HepG2 (cell line): ENCODE measurements around the gene ZBP1. TPM values are rescaled to one million over a fixed set of nuclear protein-coding genes. Genes with fewer than 3 reads are reported as not detected.

Experiments used
- ARHGAP35 ChIP-seq: sonication (generic); formaldehyde crosslinking; IDR thresholded peaks from 2 replicates; pipeline ENCODE4 v1.9.0; 2022; ENCODE audit warnings: mild to moderate bottlenecking, inconsistent platforms, moderate library complexity, missing genetic modification reagents, borderline replicate concordance
- BORCS8-MEF2B ChIP-seq: sonication (generic); formaldehyde crosslinking; IDR thresholded peaks from 2 replicates; pipeline ENCODE4 v1.8.0; 2022; ENCODE audit warnings: mild to moderate bottlenecking, missing genetic modification reagents
- CBX2 ChIP-seq, 2 experiments: fragments of 200-600 bp in 1 of 2; sonication (generic); formaldehyde crosslinking in 1 of 2; IDR thresholded peaks; 2 replicates each; pipeline versions ENCODE4 v1.7.0 to v1.8.1; 2018 to 2022; ENCODE audit warnings: low read depth in 2 of 2, low read length in 1 of 2, mild to moderate bottlenecking in 1 of 2, missing genetic modification reagents in 1 of 2
- CC2D1A ChIP-seq: sonication (generic); formaldehyde crosslinking; IDR thresholded peaks from 2 replicates; pipeline ENCODE4 v1.8.1; 2023; ENCODE audit warnings: mild to moderate bottlenecking, missing genetic modification reagents
- CHD2 ChIP-seq: IDR thresholded peaks from 2 replicates; pipeline ENCODE4 v1.6.1; 2011; ENCODE audit warnings: low read depth, low read length, improper control_type of control experiment
- CHD4 ChIP-seq: fragments of 200-600 bp; sonication (generic); IDR thresholded peaks from 2 replicates; pipeline ENCODE4 v1.7.0; 2017; ENCODE audit warnings: mild to moderate bottlenecking, low read length, borderline replicate concordance
- HES4 ChIP-seq: sonication (generic); formaldehyde crosslinking; IDR thresholded peaks from 2 replicates; pipeline ENCODE4 v1.9.0; 2021; ENCODE audit warnings: mild to moderate bottlenecking, missing genetic modification reagents, borderline replicate concordance
- KIAA2018 ChIP-seq: sonication (generic); formaldehyde crosslinking; IDR thresholded peaks from 2 replicates; pipeline ENCODE4 v1.5.0; 2020; ENCODE audit warnings: mild to moderate bottlenecking, missing genetic modification reagents, borderline replicate concordance
- PLRG1 ChIP-seq: fragments of 450-650 bp; conservative IDR thresholded peaks from 2 replicates; pipeline ENCODE4 v1.6.1; 2016
- SP5 ChIP-seq: IDR thresholded peaks from 2 replicates; pipeline ENCODE4 v1.6.1; 2016; ENCODE audit warnings: low read depth, borderline replicate concordance
- TBP ChIP-seq: sonication (generic); formaldehyde crosslinking; IDR thresholded peaks from 2 replicates; pipeline ENCODE4 v1.5.0; 2020; ENCODE audit warnings: missing genetic modification reagents
- ZBTB49 ChIP-seq: sonication (generic); formaldehyde crosslinking; IDR thresholded peaks from 2 replicates; pipeline ENCODE4 v1.4.0; 2020; ENCODE audit warnings: missing genetic modification reagents, borderline replicate concordance
- ZFP1 ChIP-seq: IDR thresholded peaks from 2 replicates; pipeline ENCODE4 v1.6.1; 2016
- ZNF232 ChIP-seq: sonication (generic); formaldehyde crosslinking; IDR thresholded peaks from 2 replicates; pipeline ENCODE4 v1.4.0; 2020; ENCODE audit warnings: missing genetic modification reagents, borderline replicate concordance
- ZNF326 ChIP-seq: sonication (generic); formaldehyde crosslinking; IDR thresholded peaks from 2 replicates; pipeline ENCODE4 v1.4.0; 2020; ENCODE audit warnings: missing genetic modification reagents, borderline replicate concordance
- ZNF337 ChIP-seq: sonication (generic); formaldehyde crosslinking; IDR thresholded peaks from 2 replicates; pipeline ENCODE4 v1.5.1; 2020; ENCODE audit warnings: missing genetic modification reagents, low read depth, mild to moderate bottlenecking, borderline replicate concordance
- ZNF44 ChIP-seq: sonication (generic); formaldehyde crosslinking; IDR thresholded peaks from 2 replicates; pipeline ENCODE4 v1.5.1; 2020; ENCODE audit warnings: mild to moderate bottlenecking, missing genetic modification reagents
- polyA plus RNA-seq, 8 experiments: library from polyadenylated mRNA; depleted of rRNA in 3 of 8; stranded (reverse) in 7 of 8; unstranded in 1 of 8; fragments of >200 nt; fragmentation: Illumina TruSeq in 4 of 8; extraction: Trizol in 4 of 8; gene quantifications; 2 replicates each; pipeline versions ENCODE4 v1.2.1 to v1.2.3, GENCODE V29; 2011 to 2016; ENCODE audit warnings: low read depth in 4 of 8, missing spikeins in 1 of 8, mixed read lengths in 1 of 8; ENCODE audit not compliant: insufficient read depth in 1 of 8
- total RNA-seq, 5 experiments: library from RNA; depleted of rRNA; stranded (reverse); fragments of >200 nt; fragmentation: Illumina TruSeq; extraction: Trizol; gene quantifications; 2 replicates each; pipeline ENCODE4 v1.2.3, GENCODE V29; 2016; ENCODE audit warnings: low read depth in 1 of 5

The ZBP1 gene
- total and polyA plus RNA-seq, 2 of the 13 experiments (the other 11 are each of a cell fraction or from before 2014, with no cell fraction given), result not detected

- TF ChIP-seq ZNF326 (CRISPR knock-in tag) (no peak), ZNF337 (CRISPR knock-in tag) (no peak), TBP (no peak), SP5 (no peak), CBX2 (IDR thresholded peaks at IDR 0.05; ENCODE audit: low read depth, low read length) (no peak), CBX2 (CRISPR knock-in tag; IDR thresholded peaks at IDR 0.05; ENCODE audit: low read depth) (0 out of 2 replicates have a peak, but pooled peaks have one; percentile 30), KIAA2018 (CRISPR knock-in tag) (no peak), ARHGAP35 (CRISPR knock-in tag) (no peak), CHD4 (peak; percentile 99), ZNF44 (CRISPR knock-in tag) (no peak), CHD2 (no peak), CC2D1A (peak; percentile 44; the same call in 1 of the 2 replicates), ZBTB49 (CRISPR knock-in tag) (no peak), PLRG1 (no peak), HES4 (peak; percentile 45; the same call in 1 of the 2 replicates), ZNF232 (CRISPR knock-in tag) (0 out of 2 replicates have a peak, but pooled peaks have one; percentile 15), BORCS8-MEF2B (CRISPR knock-in tag) (0 out of 2 replicates have a peak, but pooled peaks have one; percentile 3), ZFP1 (CRISPR knock-in tag) (no peak)
These were observed 60.3 kb downstream of the ZBP1 start (continued) for GRCh38 chr20:57559658-57560553.
